Urinary bladder (tissue), 4 donors: Measurements from ENCODE around the gene SIDT1. TPM values are rescaled to one million over a fixed set of nuclear protein-coding genes. Genes with fewer than 3 reads are reported as not detected.

Experiments
- DNase-seq: peaks from one replicate; pipeline ENCODE4 v3.0.0-alpha.2; 2015; ENCODE audit errors: extremely low spot score
- H3K27ac ChIP-seq: one replicate; pipeline ENCODE4 v1.5.1; 2013; ENCODE audit warnings: low read depth, mild to moderate bottlenecking, moderate library complexity
- H3K36me3 ChIP-seq: one replicate; pipeline ENCODE4 v1.6.1; 2013; ENCODE audit warnings: mild to moderate bottlenecking, moderate library complexity; ENCODE audit not compliant: insufficient read depth
- H3K4me1 ChIP-seq: one replicate; pipeline ENCODE4 v1.6.1; 2013; ENCODE audit warnings: mild to moderate bottlenecking, moderate library complexity; ENCODE audit not compliant: insufficient read depth
- H3K4me3 ChIP-seq: one replicate; pipeline ENCODE4 v1.5.1; 2013; ENCODE audit warnings: low read depth, low read length
- WGBS: extraction: QIAGEN DNeasy Blood & Tissue Kit; methylation state at CpG from one replicate; pipeline ENCODE4 v1.1.7; 2013; 5-methylcytosine and 5-hydroxymethylcytosine counted together
- polyA plus RNA-seq: library from polyadenylated mRNA; stranded (reverse); fragments of 200-250 nt; gene quantifications from one replicate; pipeline ENCODE4 v1.2.3, GENCODE V29; 2013
- total RNA-seq: library from RNA; depleted of rRNA; stranded (reverse); fragments of >200 nt; gene quantifications from one replicate; pipeline ENCODE4 v1.2.3, GENCODE V29; 2014
- donor health status: healthy with polysubstance abuse.
- donor health status: healthy.

Gene SIDT1
- total and polyA plus RNA-seq, 2 donors, result 2.2 to 25.7 TPM

- H3K36me3 ChIP-seq, result no peaks in the 10 kb centered on the region
- H3K4me3 ChIP-seq, result no peak overlapping the region
- H3K4me1 ChIP-seq, result no peaks in the 10 kb centered on the region
- WGBS, result 95% methylated on average over 2 of the region's 2 CpGs
- DNase-seq, result no peak
- no peak overlapping the region for H3K27ac ChIP-seq
Measured at GRCh38 chr3:113588806-113589205, 56.5 kb downstream of the SIDT1 start.

GRCh38 chr3:113589971-113590370 is 57.6 kb downstream of the SIDT1 start:
- 61% methylated on average over 1 of the region's 1 CpG for WGBS
- Histone ChIP-seq H3K27ac (no peak overlapping the region), H3K4me3 (no peak overlapping the region), H3K36me3 (no peaks in the 10 kb centered on the region), H3K4me1 (no peaks in the 10 kb centered on the region)
- DNase-seq, result no peak

GRCh38 chr3:113590983-113591382 is 58.6 kb downstream of the SIDT1 start:
- Histone ChIP-seq H3K27ac (no peak overlapping the region), H3K4me1 (no peaks in the 10 kb centered on the region), H3K4me3 (no peak overlapping the region), H3K36me3 (no peaks in the 10 kb centered on the region)
- DNase-seq, result no peak
- WGBS, result 56% methylated on average over 1 of the region's 1 CpG

DNA sequence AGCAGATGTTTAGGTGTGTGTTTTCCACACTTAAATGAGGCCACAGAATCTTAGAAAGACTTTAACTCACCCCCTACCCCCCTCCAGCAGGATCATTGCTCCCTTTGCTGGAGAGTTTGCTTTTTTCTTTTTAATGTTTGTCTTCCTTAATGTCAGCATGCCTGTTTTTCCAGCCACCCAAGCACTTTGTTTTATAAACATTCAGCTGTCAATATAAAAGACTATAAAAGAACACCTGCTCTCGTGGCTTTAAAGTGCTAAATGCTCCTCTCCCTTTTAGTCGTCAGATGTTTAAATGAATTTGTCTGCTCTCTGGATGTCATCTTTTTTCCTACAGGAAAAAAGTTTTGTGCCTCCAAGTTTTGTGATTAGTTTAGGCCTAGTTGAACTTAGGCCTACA is 61.7 kb downstream of the SIDT1 start:
- Histone ChIP-seq H3K4me1 (no peaks in the 10 kb centered on the region), H3K36me3 (no peaks in the 10 kb centered on the region), H3K4me3 (no peak overlapping the region), H3K27ac (no peak overlapping the region)
- DNase-seq, result no peak
- 43% methylated on average over 2 of the region's 2 CpGs for WGBS

DNA sequence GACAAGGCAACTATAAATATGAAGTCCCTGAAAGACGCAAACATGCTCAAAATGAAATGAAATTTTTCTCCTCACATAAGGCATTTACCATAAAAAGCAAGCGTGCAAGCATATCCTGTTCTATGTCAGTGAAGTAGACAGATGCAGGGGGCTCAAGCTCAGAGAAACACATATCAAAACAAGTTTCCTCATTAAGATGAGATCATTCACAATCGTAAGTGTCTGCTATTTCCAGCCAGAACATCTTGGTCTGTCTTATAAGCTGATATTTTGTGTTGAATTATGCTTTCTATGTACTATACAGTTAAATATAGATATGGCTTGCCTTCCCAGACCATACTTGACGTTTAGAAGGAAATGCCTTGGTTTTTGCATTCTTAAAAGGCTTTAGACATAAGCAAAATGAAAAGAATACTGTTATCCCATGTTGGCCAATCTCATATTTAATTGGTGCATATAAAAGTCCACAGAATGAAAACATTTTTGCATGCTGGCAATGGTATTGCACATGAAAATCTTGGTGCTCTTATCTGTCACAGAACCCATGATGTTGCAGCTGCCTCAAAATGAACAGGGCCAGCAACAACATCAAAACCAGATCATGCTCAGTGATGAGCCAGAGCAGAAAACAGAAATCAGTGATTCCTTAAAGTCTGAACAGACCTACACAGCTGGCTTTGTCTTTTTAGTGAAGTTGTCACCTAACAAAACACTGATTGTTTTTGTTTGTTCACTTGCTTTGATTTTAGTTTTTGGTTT is 65.4 kb downstream of the SIDT1 start:
- 29% methylated on average over 4 of the region's 4 CpGs for WGBS
- no peaks in the 10 kb centered on the region for H3K4me1 ChIP-seq
- peak; percentile 51 for DNase-seq

DNA sequence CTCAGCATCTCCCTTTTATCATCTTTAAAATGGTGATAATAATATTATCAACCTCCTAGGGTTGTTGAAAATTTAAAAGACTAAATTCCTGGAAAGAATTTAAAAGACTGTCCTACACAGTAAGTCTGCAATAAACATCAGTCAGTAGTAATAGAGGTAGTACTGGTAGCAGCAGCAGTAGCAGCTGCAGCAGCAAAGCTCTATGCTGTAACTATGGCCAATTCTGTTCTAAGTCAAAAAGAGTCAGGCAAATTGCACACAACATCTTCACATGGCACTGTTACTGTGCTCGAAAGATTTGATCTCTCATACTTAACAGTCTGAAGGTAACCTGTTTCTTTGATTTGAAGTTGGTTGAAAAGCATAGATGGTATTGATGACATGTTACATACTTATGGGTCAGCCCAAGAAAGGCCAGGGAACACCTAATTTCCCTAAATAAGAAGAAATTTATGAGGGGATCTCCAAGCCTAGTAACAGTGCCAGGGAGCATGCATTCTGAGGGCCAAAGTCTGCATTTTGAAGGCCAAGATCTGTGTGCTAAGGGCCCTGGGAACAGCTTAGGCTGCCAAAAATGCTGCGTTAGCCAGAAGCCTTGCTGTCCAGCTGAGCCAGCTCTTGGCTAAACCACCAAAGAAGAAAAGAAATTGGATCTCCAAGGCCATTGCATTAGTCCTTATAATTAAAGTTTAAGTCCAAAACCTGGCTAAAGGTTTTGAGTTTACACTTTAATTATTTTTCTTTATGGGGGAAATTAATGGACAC is 68.2 kb downstream of the SIDT1 start:
- 65% methylated on average over 2 of the region's 2 CpGs for WGBS
- Histone ChIP-seq H3K4me3 (no peak overlapping the region), H3K36me3 (no peaks in the 10 kb centered on the region), H3K4me1 (no peaks in the 10 kb centered on the region), H3K27ac (no peak overlapping the region)
- no peak for DNase-seq

More for the DNA sequence above, 65.4 kb downstream of the SIDT1 start:
- H3K27ac ChIP-seq, result no peak overlapping the region
- H3K36me3 ChIP-seq, result no peaks in the 10 kb centered on the region
- H3K4me3 ChIP-seq, result no peak overlapping the region

GRCh38 chr3:113601240-113601639 is 68.9 kb downstream of the SIDT1 start:
- Histone ChIP-seq H3K36me3 (no peaks in the 10 kb centered on the region), H3K4me3 (no peak overlapping the region), H3K4me1 (no peaks in the 10 kb centered on the region), H3K27ac (no peak overlapping the region)
- 89% methylated on average over 2 of the region's 2 CpGs for WGBS
- no peak for DNase-seq

DNA sequence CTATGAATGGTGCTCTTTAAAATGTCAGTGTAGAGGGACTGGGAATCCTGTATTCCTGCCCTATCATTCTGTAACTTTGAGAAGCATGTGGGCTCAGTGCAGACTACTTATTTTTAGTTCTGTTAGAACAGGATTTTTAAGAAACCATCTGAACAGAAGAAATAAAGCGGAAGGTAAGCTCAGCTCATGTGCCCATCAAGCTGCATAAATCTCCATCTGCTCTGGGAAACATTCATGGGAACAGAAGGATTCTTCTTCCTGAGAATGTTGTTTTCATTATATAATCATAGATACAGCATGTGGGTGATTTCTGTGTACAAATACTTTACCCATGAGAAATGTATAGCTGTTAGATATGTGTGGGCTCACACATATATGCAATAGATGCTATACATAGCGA is 69.9 kb downstream of the SIDT1 start:
- WGBS, result 95% methylated on average over 2 of the region's 2 CpGs

DNA sequence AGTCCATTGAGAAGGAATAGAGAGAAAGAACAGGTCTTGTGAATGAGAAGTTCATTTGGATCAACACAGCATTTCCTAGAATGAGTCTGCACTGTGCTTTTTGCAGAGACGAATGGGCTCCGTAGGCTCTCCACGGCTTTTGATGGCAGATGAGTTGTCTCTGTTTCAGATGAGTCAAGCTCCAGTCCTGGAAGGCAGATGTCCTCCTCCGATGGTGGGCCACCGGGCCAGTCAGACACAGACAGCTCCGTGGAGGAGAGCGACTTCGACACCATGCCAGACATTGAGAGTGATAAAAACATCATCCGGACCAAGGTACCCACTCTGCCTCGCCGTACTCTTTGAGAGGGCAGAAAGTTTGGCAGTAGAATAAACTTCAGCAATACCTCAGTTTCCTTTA is 70.5 kb downstream of the SIDT1 start:
- peaks cover 2% of the 10 kb centered on the region for H3K4me1 ChIP-seq
- H3K36me3 ChIP-seq, result no peaks in the 10 kb centered on the region
- H3K4me3 ChIP-seq, result no peak overlapping the region
- DNase-seq, result no peak
- 89% methylated on average over 11 of the region's 11 CpGs for WGBS
- H3K27ac ChIP-seq, result no peak overlapping the region

More for the DNA sequence above, 69.9 kb downstream of the SIDT1 start:
- H3K27ac ChIP-seq, result no peak overlapping the region
- H3K36me3 ChIP-seq, result no peaks in the 10 kb centered on the region
- DNase-seq, result no peak
- H3K4me1 ChIP-seq, result peaks cover 2% of the 10 kb centered on the region
- H3K4me3 ChIP-seq, result no peak overlapping the region

DNA sequence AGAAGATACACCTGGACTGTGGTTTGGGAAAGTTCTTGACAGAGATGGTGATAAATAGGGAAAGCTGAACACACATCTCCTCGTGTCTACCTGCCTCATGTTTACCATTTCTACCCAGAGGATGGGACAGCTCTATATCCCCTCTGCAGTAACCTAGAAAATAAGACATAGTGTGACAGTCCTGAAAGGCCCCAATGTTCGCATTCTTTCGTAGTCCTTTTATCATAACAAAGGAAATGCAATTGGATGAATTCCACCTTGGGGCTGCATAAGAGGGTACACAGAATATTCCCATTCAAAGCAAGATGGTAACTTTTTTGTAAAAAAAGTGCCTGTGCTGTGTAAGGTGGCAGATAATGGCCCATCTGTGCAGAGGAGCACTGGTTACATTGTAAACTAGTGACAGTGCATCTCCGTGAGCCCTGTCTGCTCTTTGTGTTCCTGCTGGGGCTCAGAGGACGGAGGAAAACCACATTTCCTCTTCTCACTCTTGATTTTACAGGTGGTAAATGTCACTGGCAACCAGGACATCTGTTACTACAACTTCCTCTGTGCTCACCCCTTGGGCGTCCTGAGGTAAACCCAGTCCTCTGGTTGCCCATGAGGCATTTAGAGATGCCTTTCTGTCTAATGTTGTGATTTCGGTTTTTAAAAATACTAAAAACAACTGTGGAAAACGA is 74.3 kb downstream of the SIDT1 start:
- Histone ChIP-seq H3K27ac (no peak overlapping the region), H3K4me1 (peaks cover 2% of the 10 kb centered on the region), H3K4me3 (no peak overlapping the region), H3K36me3 (no peaks in the 10 kb centered on the region)
- no peak for DNase-seq
- WGBS, result 45% methylated on average over 8 of the region's 8 CpGs

GRCh38 chr3:113607219-113607596 is 74.9 kb downstream of the SIDT1 start:
- H3K27ac ChIP-seq, result no peak overlapping the region
- peaks cover 2% of the 10 kb centered on the region for H3K4me1 ChIP-seq
- WGBS, result 80% methylated on average over 5 of the region's 5 CpGs
- no peak overlapping the region for H3K4me3 ChIP-seq
- DNase-seq, result no peak
- no peaks in the 10 kb centered on the region for H3K36me3 ChIP-seq

- H3K4me3 ChIP-seq, result no peak overlapping the region
- no peak overlapping the region for H3K27ac ChIP-seq
Measured at GRCh38 chr3:113614402-113614801, 82.0 kb downstream of the SIDT1 start.

DNA sequence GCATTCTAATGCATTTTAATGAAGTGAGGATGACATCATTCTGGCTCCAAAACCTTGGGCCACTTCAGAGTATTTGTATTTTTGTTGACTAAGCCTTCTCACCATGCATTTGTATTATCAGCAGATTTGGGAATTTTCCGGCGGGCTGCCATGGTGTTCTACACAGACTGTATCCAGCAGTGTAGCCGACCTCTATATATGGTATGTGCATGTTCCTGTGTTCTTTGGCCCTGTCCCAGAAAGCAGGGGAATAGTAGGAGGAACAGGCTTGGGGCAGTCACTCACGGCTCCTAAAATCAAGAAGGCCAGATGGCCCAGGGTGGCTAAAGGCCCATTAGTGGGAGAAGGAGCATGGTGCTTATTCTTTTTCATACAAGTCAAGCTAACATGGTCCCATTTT is 83.6 kb downstream of the SIDT1 start:
- 51% methylated on average over 4 of the region's 4 CpGs for WGBS
- H3K4me1 ChIP-seq, result no peaks in the 10 kb centered on the region
- H3K27ac ChIP-seq, result no peak overlapping the region
- H3K36me3 ChIP-seq, result no peaks in the 10 kb centered on the region
- H3K4me3 ChIP-seq, result no peak overlapping the region
- DNase-seq, result no peak

More at GRCh38 chr3:113614402-113614801, 82.0 kb downstream of the SIDT1 start:
- no peak for DNase-seq
- H3K4me1 ChIP-seq, result no peaks in the 10 kb centered on the region
- WGBS, result 54% methylated on average over 5 of the region's 5 CpGs
- no peaks in the 10 kb centered on the region for H3K36me3 ChIP-seq

DNA sequence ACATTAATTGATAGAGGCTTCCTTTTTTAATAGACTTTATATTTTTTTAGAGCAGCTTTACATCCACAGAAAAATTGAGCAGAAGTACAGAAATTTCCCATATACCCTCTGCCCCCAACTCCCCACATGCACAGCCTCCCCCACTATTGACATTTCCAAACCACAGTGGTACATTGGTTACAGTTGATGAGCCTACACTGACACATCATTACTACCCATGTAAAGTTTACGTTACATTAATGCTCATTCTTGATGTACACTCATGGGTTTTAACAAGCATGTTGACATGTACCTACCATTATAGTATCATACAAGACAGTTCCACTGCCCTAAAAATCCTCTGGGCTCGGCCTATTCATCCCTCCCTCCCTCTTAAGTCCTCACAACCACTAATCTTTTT is 85.4 kb downstream of the SIDT1 start:
- no peak overlapping the region for H3K4me3 ChIP-seq
- no peaks in the 10 kb centered on the region for H3K36me3 ChIP-seq
- H3K27ac ChIP-seq, result no peak overlapping the region
- no peak for DNase-seq
- 78% methylated on average over 2 of the region's 2 CpGs for WGBS
- H3K4me1 ChIP-seq, result no peaks in the 10 kb centered on the region
